Measurements from ENCODE around the gene GOLPH3. TPM values are rescaled to one million over a fixed set of nuclear protein-coding genes. Genes with fewer than 3 reads are reported as not detected.

The GOLPH3 gene
- total RNA-seq, 6 experiments from 2014 or later, result 86.3 to 97.0 (median 93.8) TPM

Other genes starting within 250 kb of the GOLPH3 start
- gene MTMR12, start 138.6 kb upstream of the GOLPH3 start, total RNA-seq (2021; fragmentation: NEBNext Ultra II Directional; extraction: Animal tissue kit (Norgen Biotek cat#: 25700)), result 10 to 100 TPM; 20.7 to 26.0 (median 22.4) TPM